Measurements from ENCODE around the gene PTPN23. TPM values are rescaled to one million over a fixed set of nuclear protein-coding genes. Genes with fewer than 3 reads are reported as not detected.

The PTPN23 gene
- total and polyA plus RNA-seq, 12 donors: 9.2 to 23.4 (median 19.6) TPM

DNA sequence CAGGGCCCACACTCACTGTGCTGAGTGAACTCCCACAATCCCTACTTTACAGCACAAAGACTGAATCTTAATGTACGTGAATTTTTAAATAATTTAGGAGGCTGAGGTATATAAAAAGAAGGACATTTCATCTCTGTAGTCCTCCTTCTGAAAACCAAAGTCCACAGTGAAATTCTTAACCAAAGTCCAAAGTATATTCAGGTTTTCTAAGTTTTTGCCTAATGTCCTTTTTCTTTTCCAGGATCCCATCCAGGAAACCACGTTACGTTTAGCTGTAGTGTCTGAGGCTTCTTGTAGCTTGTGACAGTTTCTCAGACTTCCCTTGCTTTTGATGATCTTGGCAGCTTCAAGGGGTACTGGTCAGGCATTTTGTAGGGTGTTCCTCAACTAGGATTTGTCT lies 50.4 kb downstream of the PTPN23 start:
- no peak overlapping the region for H3K4me3 ChIP-seq
- TF ChIP-seq, protein P1, sequence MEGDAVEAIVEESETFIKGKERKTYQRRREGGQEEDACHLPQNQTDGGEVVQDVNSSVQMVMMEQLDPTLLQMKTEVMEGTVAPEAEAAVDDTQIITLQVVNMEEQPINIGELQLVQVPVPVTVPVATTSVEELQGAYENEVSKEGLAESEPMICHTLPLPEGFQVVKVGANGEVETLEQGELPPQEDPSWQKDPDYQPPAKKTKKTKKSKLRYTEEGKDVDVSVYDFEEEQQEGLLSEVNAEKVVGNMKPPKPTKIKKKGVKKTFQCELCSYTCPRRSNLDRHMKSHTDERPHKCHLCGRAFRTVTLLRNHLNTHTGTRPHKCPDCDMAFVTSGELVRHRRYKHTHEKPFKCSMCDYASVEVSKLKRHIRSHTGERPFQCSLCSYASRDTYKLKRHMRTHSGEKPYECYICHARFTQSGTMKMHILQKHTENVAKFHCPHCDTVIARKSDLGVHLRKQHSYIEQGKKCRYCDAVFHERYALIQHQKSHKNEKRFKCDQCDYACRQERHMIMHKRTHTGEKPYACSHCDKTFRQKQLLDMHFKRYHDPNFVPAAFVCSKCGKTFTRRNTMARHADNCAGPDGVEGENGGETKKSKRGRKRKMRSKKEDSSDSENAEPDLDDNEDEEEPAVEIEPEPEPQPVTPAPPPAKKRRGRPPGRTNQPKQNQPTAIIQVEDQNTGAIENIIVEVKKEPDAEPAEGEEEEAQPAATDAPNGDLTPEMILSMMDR (IDR thresholded peaks at IDR 0.05): no peak
- intact Hi-C loops (cut with DNase I): no loop called here
- no peak for DNase-seq
- H3K36me3 ChIP-seq: peaks cover 0 to 88% (median 29%) of the 10 kb centered on the region in 9 donors
- ATAC-seq: no peak
- H3K4me1 ChIP-seq: no peaks in the 10 kb centered on the region
- 69 to 80% methylated on average over 3 of the region's 3 CpGs for WGBS, 2 donors
- no peaks in the 10 kb centered on the region for H3K27me3 ChIP-seq
- H3K9me3 ChIP-seq: no peaks in the 10 kb centered on the region
- H3K27ac ChIP-seq: no peak overlapping the region

DNA sequence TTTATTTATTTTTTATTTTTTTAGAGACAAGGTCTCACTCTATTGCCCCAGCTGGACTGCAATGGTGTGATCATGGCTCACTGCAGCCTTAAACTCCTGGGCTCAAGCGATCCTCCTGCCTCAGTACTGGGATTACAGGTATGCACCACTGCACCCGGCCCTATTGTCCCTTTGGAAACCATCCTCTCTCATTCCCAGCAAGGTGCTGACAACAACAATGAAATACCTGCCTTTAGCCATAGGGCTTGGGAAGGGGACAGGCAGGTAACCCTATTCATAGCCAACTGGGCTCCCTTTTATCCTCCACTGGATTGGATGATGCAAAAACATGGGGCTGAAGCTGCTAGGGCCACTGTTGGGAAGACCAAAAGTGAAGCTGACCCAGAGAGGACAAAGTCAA lies 51.9 kb downstream of the PTPN23 start:
- no peak overlapping the region for H3K27ac ChIP-seq
- 99 to 100% methylated on average over 2 of the region's 2 CpGs for WGBS, 2 donors
- H3K4me3 ChIP-seq: no peak overlapping the region
- no peaks in the 10 kb centered on the region for H3K27me3 ChIP-seq
- no peaks in the 10 kb centered on the region for H3K4me1 ChIP-seq
- DNase-seq: no peak
- TF ChIP-seq, protein P1 (IDR thresholded peaks at IDR 0.05): no peak
- H3K36me3 ChIP-seq: peaks cover 0 to 87% (median 24%) of the 10 kb centered on the region in 9 donors
- intact Hi-C loops (cut with DNase I): no loop called here
- H3K9me3 ChIP-seq: no peaks in the 10 kb centered on the region
- no peak for ATAC-seq

DNA sequence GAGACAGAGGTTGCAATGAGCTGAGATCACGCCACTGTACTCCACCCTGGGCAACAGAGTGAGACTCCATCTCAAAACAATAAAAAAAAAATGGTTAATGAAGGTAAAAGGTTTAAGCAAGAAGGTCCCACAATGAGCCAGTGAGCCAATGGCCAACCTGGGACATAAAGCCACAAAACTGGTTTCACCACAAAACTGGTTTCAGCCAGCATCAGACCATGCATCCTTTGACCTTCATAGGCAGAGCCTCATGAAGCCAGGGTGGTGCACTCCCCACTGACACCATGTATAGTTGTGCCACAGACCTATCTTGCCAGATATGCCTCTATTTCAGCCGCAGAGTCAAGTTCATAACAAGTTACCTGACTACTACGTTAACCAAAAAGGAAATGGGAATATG lies 53.0 kb downstream of the PTPN23 start:
- no peak for DNase-seq
- H3K27ac ChIP-seq: no peak overlapping the region
- no peaks in the 10 kb centered on the region for H3K27me3 ChIP-seq
- intact Hi-C loops (cut with DNase I): no loop called here
- H3K36me3 ChIP-seq: peaks cover 0 to 87% (median 24%) of the 10 kb centered on the region in 9 donors
- 96 to 97% methylated on average over 3 of the region's 3 CpGs for WGBS, 2 donors
- no peak overlapping the region for H3K4me3 ChIP-seq
- no peaks in the 10 kb centered on the region for H3K4me1 ChIP-seq
- no peak for ATAC-seq
- TF ChIP-seq, protein P1 (IDR thresholded peaks at IDR 0.05): no peak
- H3K9me3 ChIP-seq: no peaks in the 10 kb centered on the region

DNA sequence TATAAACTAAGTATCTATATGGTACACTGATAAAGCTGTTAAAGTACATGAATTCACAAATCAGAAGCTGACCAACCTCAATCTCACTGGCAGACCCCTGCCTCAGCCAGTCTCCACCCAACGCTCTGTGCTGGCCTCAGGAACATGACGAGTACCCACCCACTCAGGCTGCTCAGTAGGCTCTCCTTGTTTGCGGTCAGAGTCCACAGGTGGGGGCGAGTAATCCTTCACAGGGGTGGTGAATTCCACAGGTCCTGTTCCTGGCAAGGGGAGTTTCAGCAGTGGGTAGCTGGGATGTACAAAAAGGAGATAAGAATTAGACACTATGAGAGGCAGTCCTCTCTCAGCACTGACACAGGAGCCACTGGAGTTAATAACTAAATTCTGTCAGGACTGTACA lies 54.0 kb downstream of the PTPN23 start:
- Histone ChIP-seq H3K9me3 (no peaks in the 10 kb centered on the region), H3K4me1 (no peaks in the 10 kb centered on the region), H3K27me3 (no peaks in the 10 kb centered on the region), H3K27ac (no peak overlapping the region), H3K4me3 (no peak overlapping the region), H3K36me3 (peaks cover 0 to 90% (median 24%) of the 10 kb centered on the region in 9 donors)
- TF ChIP-seq, protein P1 (IDR thresholded peaks at IDR 0.05): no peak
- DNase-seq (no peak), ATAC-seq (no peak)
- WGBS, 2 donors: 96 to 98% methylated on average over 4 of the region's 4 CpGs
- intact Hi-C loops (cut with DNase I): no loop called here
